HepG2 (cell line): ENCODE data around the gene HOXD9. TPM values are rescaled to one million over a fixed set of nuclear protein-coding genes. Genes with fewer than 3 reads are reported as not detected.

ENCODE experiments used
- ATF2 ChIP-seq: sonication (generic); formaldehyde crosslinking; IDR thresholded peaks from 2 replicates; pipeline ENCODE4 v1.4.0; 2020; ENCODE audit warnings: missing genetic modification reagents
- DR1 ChIP-seq: sonication (generic); formaldehyde crosslinking; IDR thresholded peaks from 2 replicates; pipeline ENCODE4 v1.8.0; 2021; ENCODE audit warnings: mild to moderate bottlenecking, missing genetic modification reagents, inconsistent platforms
- EP300 ChIP-seq, 3 experiments: sonication (generic) in 1 of 3; formaldehyde crosslinking in 1 of 3; IDR thresholded peaks; 2 replicates each; pipeline versions ENCODE4 v1.5.1 to v1.6.1; 2011 to 2020; ENCODE audit warnings: low read depth in 2 of 3, low read length in 2 of 3, borderline replicate concordance in 1 of 3, improper control_type of control experiment in 1 of 3, mild to moderate bottlenecking in 1 of 3, missing genetic modification reagents in 1 of 3, moderate library complexity in 1 of 3
- HNF4A ChIP-seq: sonication (generic); formaldehyde crosslinking; IDR thresholded peaks from 2 replicates; pipeline ENCODE4 v1.4.0; 2020; ENCODE audit warnings: missing genetic modification reagents
- HOMEZ ChIP-seq: IDR thresholded peaks from 2 replicates; pipeline ENCODE4 v1.6.1; 2016; ENCODE audit warnings: low read depth
- ISX ChIP-seq: sonication (generic); formaldehyde crosslinking; conservative IDR thresholded peaks from 2 replicates; pipeline ENCODE4 v1.5.0; 2020; ENCODE audit warnings: missing genetic modification reagents
- MLX ChIP-seq: IDR thresholded peaks from 2 replicates; pipeline ENCODE4 v1.6.1; 2016
- MTERF4 ChIP-seq: sonication (generic); formaldehyde crosslinking; IDR thresholded peaks from 2 replicates; pipeline ENCODE4 v1.8.0; 2023; ENCODE audit warnings: mild to moderate bottlenecking, missing genetic modification reagents
- NFKBIZ ChIP-seq: IDR thresholded peaks from 2 replicates; pipeline ENCODE4 v1.6.1; 2018; ENCODE audit warnings: missing genetic modification reagents, missing compliant biosample characterization
- TP53 ChIP-seq: sonication (generic); formaldehyde crosslinking; conservative IDR thresholded peaks from 2 replicates; pipeline ENCODE4 v1.4.0; 2020; ENCODE audit warnings: missing genetic modification reagents
- ZBTB1 ChIP-seq: sonication (generic); formaldehyde crosslinking; IDR thresholded peaks from 2 replicates; pipeline ENCODE4 v1.4.0; 2020; ENCODE audit warnings: missing genetic modification reagents, borderline replicate concordance
- ZBTB10 ChIP-seq: sonication (generic); formaldehyde crosslinking; IDR thresholded peaks from 2 replicates; pipeline ENCODE4 v1.4.0; 2020; ENCODE audit warnings: missing genetic modification reagents, borderline replicate concordance
- ZBTB34 ChIP-seq: sonication (generic); formaldehyde crosslinking; IDR thresholded peaks from 2 replicates; pipeline ENCODE4 v1.8.0; 2022; ENCODE audit warnings: mild to moderate bottlenecking, missing genetic modification reagents
- ZNF343 ChIP-seq: sonication (generic); formaldehyde crosslinking; IDR thresholded peaks from 2 replicates; pipeline ENCODE4 v1.4.0; 2020; ENCODE audit warnings: mild to moderate bottlenecking, missing genetic modification reagents
- polyA plus RNA-seq, 8 experiments: library from polyadenylated mRNA; depleted of rRNA in 3 of 8; stranded (reverse) in 7 of 8; unstranded in 1 of 8; fragments of >200 nt; fragmentation: Illumina TruSeq in 4 of 8; extraction: Trizol in 4 of 8; gene quantifications; 2 replicates each; pipeline versions ENCODE4 v1.2.1 to v1.2.3, GENCODE V29; 2011 to 2016; ENCODE audit warnings: low read depth in 4 of 8, missing spikeins in 1 of 8, mixed read lengths in 1 of 8; ENCODE audit not compliant: insufficient read depth in 1 of 8
- total RNA-seq, 5 experiments: library from RNA; depleted of rRNA; stranded (reverse); fragments of >200 nt; fragmentation: Illumina TruSeq; extraction: Trizol; gene quantifications; 2 replicates each; pipeline ENCODE4 v1.2.3, GENCODE V29; 2016; ENCODE audit warnings: low read depth in 1 of 5

The HOXD9 gene
- total and polyA plus RNA-seq, 2 of the 13 experiments (the other 11 are each of a cell fraction or from before 2014, with no cell fraction given), result not detected

GRCh38 chr2:176172895-176173566 lies 50.5 kb downstream of the HOXD9 start (continued):
- TF ChIP-seq DR1 (CRISPR knock-in tag) (no peak), ZBTB34 (peak; percentile 89), MLX (CRISPR knock-in tag) (no peak), ATF2 (peak; percentile 18; the same call in 1 of the 2 replicates), ISX (0 out of 2 replicates have a peak, but pooled peaks have one; percentile 42), TP53 (CRISPR knock-in tag) (peak; percentile 55; the same call in 1 of the 2 replicates), EP300 (IDR thresholded peaks at IDR 0.05; ENCODE audit: low read depth in 2 of 2, low read length in 2 of 2) (peak in 1 of 2 experiments; percentile 47; a peak in 1 of 4 replicates), EP300 (CRISPR knock-in tag; IDR thresholded peaks at IDR 0.05; ENCODE audit: borderline replicate concordance) (peak; percentile 40; the same call in 1 of the 2 replicates), ZBTB1 (CRISPR knock-in tag) (0 out of 2 replicates have a peak, but pooled peaks have one; percentile 37), HNF4A (CRISPR knock-in tag) (peak; percentile 67), ZNF343 (no peak), ZBTB10 (CRISPR knock-in tag) (peak; percentile 71; the same call in 1 of the 2 replicates), HOMEZ (peak; percentile 46; the same call in 1 of the 2 replicates), NFKBIZ (CRISPR knock-in tag) (no peak), MTERF4 (CRISPR knock-in tag) (no peak)
